ENCODE data around the gene PRKCB.

The PRKCB gene

GRCh38 chr16:24165273-24165672, 329.5 kb downstream of the PRKCB start:
- no peak for DNase-seq (ENCODE audit: low read depth)
- TF ChIP-seq CTCF (IDR thresholded peaks at IDR 0.05; ENCODE audit: low read depth, low read length) (no peak), MAX (IDR thresholded peaks at IDR 0.05; ENCODE audit: low read depth, low read length) (no peak), MYC (IDR thresholded peaks at IDR 0.05; ENCODE audit: low read depth, low read length) (no peak), POLR2A (IDR thresholded peaks at IDR 0.05; ENCODE audit: extremely low read depth, insufficient read length) (no peak)
- no peak overlapping the region for H3K4me3 ChIP-seq (ENCODE audit: low read depth, low read length)

- DNase-seq (ENCODE audit: low read depth) = no peak
- TF ChIP-seq POLR2A (IDR thresholded peaks at IDR 0.05; ENCODE audit: extremely low read depth, insufficient read length) = no peak
- TF ChIP-seq CTCF (IDR thresholded peaks at IDR 0.05; ENCODE audit: low read depth, low read length) = no peak
- no peak for TF ChIP-seq MYC (IDR thresholded peaks at IDR 0.05; ENCODE audit: low read depth, low read length)
- no peak for TF ChIP-seq MAX (IDR thresholded peaks at IDR 0.05; ENCODE audit: low read depth, low read length)
- H3K4me3 ChIP-seq (ENCODE audit: low read depth, low read length) = no peak overlapping the region
These were observed 331.1 kb downstream of the PRKCB start for GRCh38 chr16:24166661-24167528.

- H3K4me3 ChIP-seq (ENCODE audit: low read depth, low read length) = no peak overlapping the region
- TF ChIP-seq MAX (IDR thresholded peaks at IDR 0.05; ENCODE audit: low read depth, low read length) = no peak
- no peak for TF ChIP-seq POLR2A (IDR thresholded peaks at IDR 0.05; ENCODE audit: extremely low read depth, insufficient read length)
- no peak for TF ChIP-seq CTCF (IDR thresholded peaks at IDR 0.05; ENCODE audit: low read depth, low read length)
- no peak for TF ChIP-seq MYC (IDR thresholded peaks at IDR 0.05; ENCODE audit: low read depth, low read length)
- DNase-seq (ENCODE audit: low read depth) = no peak
These were observed 333.1 kb downstream of the PRKCB start for GRCh38 chr16:24168856-24169255.

GRCh38 chr16:24170407-24170806, 334.6 kb downstream of the PRKCB start:
- TF ChIP-seq CTCF (IDR thresholded peaks at IDR 0.05; ENCODE audit: low read depth, low read length) = no peak
- TF ChIP-seq MYC (IDR thresholded peaks at IDR 0.05; ENCODE audit: low read depth, low read length) = no peak
- no peak for TF ChIP-seq POLR2A (IDR thresholded peaks at IDR 0.05; ENCODE audit: extremely low read depth, insufficient read length)
- no peak for TF ChIP-seq MAX (IDR thresholded peaks at IDR 0.05; ENCODE audit: low read depth, low read length)
- no peak for DNase-seq (ENCODE audit: low read depth)
- no peak overlapping the region for H3K4me3 ChIP-seq (ENCODE audit: low read depth, low read length)

- TF ChIP-seq MYC (IDR thresholded peaks at IDR 0.05; ENCODE audit: low read depth, low read length) (no peak), CTCF (IDR thresholded peaks at IDR 0.05; ENCODE audit: low read depth, low read length) (no peak), MAX (IDR thresholded peaks at IDR 0.05; ENCODE audit: low read depth, low read length) (no peak), POLR2A (IDR thresholded peaks at IDR 0.05; ENCODE audit: extremely low read depth, insufficient read length) (no peak)
- DNase-seq (ENCODE audit: low read depth) = no peak
These were observed 338.7 kb downstream of the PRKCB start for GRCh38 chr16:24174504-24174903.

More at GRCh38 chr16:24174504-24174903, 338.7 kb downstream of the PRKCB start:
- H3K4me3 ChIP-seq (ENCODE audit: low read depth, low read length) = no peak overlapping the region

All from NB4 (cell line).